OCI-LY7 (cell line): Measurements from ENCODE around the gene TMEM181. TPM values are rescaled to one million over a fixed set of nuclear protein-coding genes. Genes with fewer than 3 reads are reported as not detected.

ENCODE experiments used
- BruUV-seq: library from RNA; stranded (reverse); fragments of 400-500 nt; replicated peaks from 2 replicates; lab custom pipeline; 2021; lab: Mats Ljungman, UMichigan
- CTCF ChIA-PET: fragments of 300-600 bp; sonication (Branson Sonifier 250); formaldehyde crosslinking; loops from one replicate; lab custom pipeline; 2022; ENCODE audit warnings: antibody characterized with exemption; ENCODE audit not compliant: unreplicated experiment; lab: Charles Lee
- POLR2A ChIA-PET: fragments of 300-600 bp; sonication (Branson Sonifier 250); formaldehyde crosslinking; loops from one replicate; lab custom pipeline; 2022; ENCODE audit warnings: antibody characterized with exemption; lab: Charles Lee
- DNase-seq: peaks from one replicate; pipeline ENCODE4 v3.0.0-alpha.2; 2015; ENCODE audit warnings: low spot score
- H2AFZ ChIP-seq: fragments of 200-600 bp; sonication (generic), shearing (Covaris generic); 2 replicates; pipeline ENCODE4 v1.6.1; 2014; ENCODE audit warnings: mild to moderate bottlenecking, antibody characterized with exemption, low read length, moderate library complexity
- H3K27ac ChIP-seq: fragments of 200-600 bp; sonication (generic); 2 replicates; pipeline ENCODE4 v1.5.1; 2014; ENCODE audit warnings: mixed run types, low read depth, mild to moderate bottlenecking, moderate library complexity, low read length, inconsistent platforms; ENCODE audit not compliant: poor library complexity, severe bottlenecking
- H3K36me3 ChIP-seq: fragments of 200-600 bp; sonication (generic); 2 replicates; pipeline ENCODE4 v1.6.1; 2014; ENCODE audit warnings: mild to moderate bottlenecking, antibody characterized with exemption, low read length, moderate library complexity, mixed read lengths; ENCODE audit not compliant: insufficient read depth
- H3K4me1 ChIP-seq: fragments of 200-600 bp; sonication (generic); 2 replicates; pipeline ENCODE4 v1.5.1; 2014; ENCODE audit warnings: mild to moderate bottlenecking, low read length; ENCODE audit not compliant: insufficient read depth, poor library complexity, severe bottlenecking
- H3K4me2 ChIP-seq: fragments of 200-600 bp; sonication (generic); 2 replicates; pipeline ENCODE4 v1.6.1; 2014; ENCODE audit warnings: mild to moderate bottlenecking, low read length
- H3K4me3 ChIP-seq: fragments of 200-600 bp; sonication (generic); 2 replicates; pipeline ENCODE4 v1.5.1; 2014; ENCODE audit warnings: mild to moderate bottlenecking, low read depth, low read length; ENCODE audit not compliant: poor library complexity, severe bottlenecking
- H3K79me2 ChIP-seq: fragments of 200-600 bp; sonication (generic); 2 replicates; pipeline ENCODE4 v1.6.1; 2016; ENCODE audit warnings: low read depth, mild to moderate bottlenecking, low read length, moderate library complexity, mixed read lengths; ENCODE audit not compliant: insufficient read depth
- H3K9me2 ChIP-seq: fragments of 200-600 bp; sonication (generic); 2 replicates; pipeline ENCODE4 v1.6.1; 2016; ENCODE audit warnings: mild to moderate bottlenecking, low read length, mixed read lengths; ENCODE audit not compliant: insufficient read depth
- H3K9me3 ChIP-seq: fragments of 200-600 bp; sonication (generic); 2 replicates; pipeline ENCODE4 v1.6.1; 2014; ENCODE audit warnings: mild to moderate bottlenecking, mixed run types, low read length, mixed read lengths
- H4K20me1 ChIP-seq: fragments of 200-600 bp; sonication (generic); 2 replicates; pipeline ENCODE4 v1.6.1; 2014; ENCODE audit warnings: mild to moderate bottlenecking, antibody characterized with exemption, low read length, moderate library complexity, mixed read lengths; ENCODE audit not compliant: insufficient read depth
- CTCF ChIP-seq: fragments of 200-600 bp; sonication (generic); conservative IDR thresholded peaks from 2 replicates; pipeline ENCODE4 v1.5.1; 2014; ENCODE audit warnings: mild to moderate bottlenecking, antibody characterized with exemption, low read length, moderate library complexity, mixed read lengths
- EZH2phosphoT487 ChIP-seq: fragments of 200-600 bp; sonication (generic); IDR thresholded peaks from 2 replicates; pipeline ENCODE4 v1.6.1; 2018; ENCODE audit warnings: low read depth, borderline replicate concordance, mild to moderate bottlenecking, mixed run types, antibody characterized with exemption, low read length, moderate library complexity, mixed read lengths
- intact Hi-C: fragments of 100-400 bp; cut with micrococcal nuclease; formaldehyde crosslinking; loops from one replicate; pipeline ENCODE4 v1.10.0; 2022; ENCODE audit not compliant: unreplicated experiment
- total RNA-seq, 2 experiments: library from RNA; depleted of rRNA in 1 of 2; stranded (reverse); fragments of >200 nt in 1 of 2; shearing (Covaris generic) in 1 of 2; gene quantifications; 2 replicates each; pipeline ENCODE4 v1.2.3, GENCODE V29; 2014 to 2022

Gene TMEM181
- total RNA-seq, 2 experiments from 2014 or later, result 8.0 to 12.5 TPM

- ChIA-PET CTCF (no interaction called here), POLR2A (interaction anchor here (0.6 kb wide), 1 partner anchor 492 kb away, joined by 3 read pairs; no protein-coding TSS in a partner anchor)
- H3K4me2 ChIP-seq, result no peak overlapping the region
- DNase-seq, result no peak
- intact Hi-C loops, result no loop called here
- H3K9me2 ChIP-seq, result no peaks in the 10 kb centered on the region
- no peak overlapping the region for H3K4me3 ChIP-seq
- no peaks in the 10 kb centered on the region for H4K20me1 ChIP-seq
- H3K9me3 ChIP-seq, result no peaks in the 10 kb centered on the region
- no peak overlapping the region for H3K27ac ChIP-seq
- no peaks in the 10 kb centered on the region for H3K79me2 ChIP-seq
- no peak for TF ChIP-seq EZH2phosphoT487
- no peak for TF ChIP-seq CTCF
- no TSS peak for BruUV-seq
- no peak overlapping the region for H2AFZ ChIP-seq
- H3K4me1 ChIP-seq, result no peaks in the 10 kb centered on the region
- H3K36me3 ChIP-seq, result no peaks in the 10 kb centered on the region
Observed at GRCh38 chr6:158666628-158667359, 106.9 kb downstream of the TMEM181 start.

GRCh38 chr6:158667360-158667981 is 107.6 kb downstream of the TMEM181 start:
- no peak overlapping the region for H3K4me2 ChIP-seq
- ChIA-PET POLR2A (interaction anchor here (0.6 kb wide), 1 partner anchor 492 kb away, joined by 3 read pairs; no protein-coding TSS in a partner anchor), CTCF (no interaction called here)
- no peak for DNase-seq
- H3K79me2 ChIP-seq, result no peaks in the 10 kb centered on the region
- no TSS peak for BruUV-seq
- intact Hi-C loops, result no loop called here
- no peaks in the 10 kb centered on the region for H3K9me2 ChIP-seq
- H3K4me1 ChIP-seq, result no peaks in the 10 kb centered on the region
- no peaks in the 10 kb centered on the region for H3K9me3 ChIP-seq
- H3K36me3 ChIP-seq, result no peaks in the 10 kb centered on the region
- no peak overlapping the region for H3K27ac ChIP-seq
- H4K20me1 ChIP-seq, result no peaks in the 10 kb centered on the region
- H3K4me3 ChIP-seq, result no peak overlapping the region
- TF ChIP-seq EZH2phosphoT487 (peak; percentile 28; the same call in 1 of the 2 replicates), CTCF (no peak)
- H2AFZ ChIP-seq, result no peak overlapping the region

- no peak for DNase-seq
- Histone ChIP-seq H3K27ac (no peak overlapping the region), H3K4me2 (no peak overlapping the region), H3K9me2 (no peaks in the 10 kb centered on the region), H3K9me3 (no peaks in the 10 kb centered on the region), H3K4me3 (no peak overlapping the region), H3K4me1 (no peaks in the 10 kb centered on the region), H3K79me2 (no peaks in the 10 kb centered on the region), H2AFZ (no peak overlapping the region), H4K20me1 (no peaks in the 10 kb centered on the region), H3K36me3 (no peaks in the 10 kb centered on the region)
- POLR2A ChIA-PET, result no interaction called here
- TF ChIP-seq CTCF (no peak), EZH2phosphoT487 (no peak)
- intact Hi-C loops, result no loop called here
- BruUV-seq, result no TSS peak
- CTCF ChIA-PET, result no interaction called here
Observed at GRCh38 chr6:158668707-158669103, 108.8 kb downstream of the TMEM181 start.
